GM19452 (cell line): ENCODE data around the gene P4HB.
A peak's percentile ranks its signal among the peaks of the same experiment; 100 is the strongest.

Experiments used
- ATAC-seq: cut with Tn5 transposase; IDR thresholded peaks from one replicate; pipeline ENCODE4 v1.9.1; 2021; ENCODE audit not compliant: unreplicated experiment

Gene P4HB

GRCh38 chr17:81859906-81860755, at the start of gene P4HB:
Gene P4HB, minus strand, starts transcription at chr17:81860535. Its CDS starts 64 bp downstream, at chr17:81860471.
- peak; percentile 69 for ATAC-seq

GRCh38 chr17:81909231-81909630, 48.9 kb upstream of the P4HB start:
- no peak for ATAC-seq

DNA sequence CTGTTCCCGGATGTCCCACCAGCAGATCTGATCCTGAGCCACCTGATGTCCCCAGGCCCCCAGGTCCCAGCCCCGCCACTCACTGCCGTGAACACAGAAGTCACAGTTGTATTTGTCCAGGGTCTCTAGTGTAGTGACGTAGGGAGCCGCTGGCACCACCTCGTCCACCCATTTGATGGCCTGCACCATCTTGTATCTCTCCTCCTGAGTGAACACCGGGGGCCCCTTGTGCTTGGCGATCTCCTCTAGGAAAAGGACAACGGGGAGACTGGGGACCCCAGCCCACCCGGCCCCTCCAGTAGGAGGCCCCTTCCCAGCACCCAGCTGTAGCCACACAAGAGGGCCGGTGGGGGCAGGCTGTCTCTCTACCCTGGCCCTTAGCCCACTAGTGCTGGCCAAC, 48.5 kb upstream of the P4HB start:
- ATAC-seq: no peak

GRCh38 chr17:81907219-81908145, 47.1 kb upstream of the P4HB start:
- no peak for ATAC-seq

DNA sequence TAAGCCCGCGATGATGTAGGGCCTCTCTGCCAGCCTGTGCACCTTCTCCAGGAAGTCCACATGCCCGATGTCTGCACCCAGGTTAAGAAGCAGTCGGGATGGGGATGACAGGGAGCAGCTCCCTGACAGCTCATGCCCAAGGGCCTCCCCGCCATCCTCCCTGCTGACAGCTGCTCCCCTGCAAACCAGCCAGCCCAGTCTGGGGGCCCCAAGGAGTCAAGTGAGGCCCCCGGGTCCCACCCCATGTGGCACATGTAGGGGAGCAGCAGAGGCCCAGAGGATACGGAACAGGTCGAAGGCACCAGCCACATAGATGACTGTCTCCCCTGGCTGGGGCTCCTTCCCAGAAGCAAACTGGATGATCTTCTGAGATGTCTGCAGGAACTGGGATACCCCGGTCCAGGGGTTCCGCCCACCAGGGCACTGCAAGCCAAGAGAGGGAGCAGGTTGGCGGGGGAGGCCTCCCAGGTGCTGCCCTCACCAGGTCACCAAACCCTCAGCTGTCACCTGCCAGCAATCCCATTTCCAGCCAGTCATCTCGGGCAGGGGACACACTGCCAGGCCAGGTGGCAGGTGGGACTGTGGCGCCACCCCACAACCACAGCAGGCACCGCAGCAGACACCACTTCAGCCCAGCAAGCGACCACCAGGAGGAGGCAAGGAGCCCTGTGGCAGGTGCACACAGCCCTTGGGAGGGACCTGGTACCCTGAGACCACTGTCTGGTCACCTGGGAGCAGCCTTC, 46.3 kb upstream of the P4HB start:
- no peak for ATAC-seq

DNA sequence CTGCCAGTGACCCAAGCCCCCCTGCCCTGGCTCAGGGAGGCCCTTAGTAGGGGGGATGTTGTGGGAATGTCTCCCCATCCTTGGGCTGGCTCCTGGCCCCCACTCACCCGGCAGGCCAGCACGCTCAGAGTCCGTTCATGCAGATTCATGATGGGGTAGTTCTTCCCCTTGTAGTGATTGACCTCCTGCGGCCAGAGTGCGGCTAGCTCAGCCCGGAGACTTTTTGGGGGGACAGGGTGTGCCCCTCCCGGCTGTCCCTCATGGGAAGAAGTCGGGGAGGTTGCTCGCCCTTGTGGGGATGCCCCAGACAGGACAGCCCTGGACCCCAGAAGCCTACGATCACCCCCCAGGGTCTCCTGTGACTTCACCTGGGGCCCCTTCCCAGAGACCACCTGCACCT, 45.7 kb upstream of the P4HB start:
- no peak for ATAC-seq

- no peak for ATAC-seq
Measured at GRCh38 chr17:81905424-81905875, 45.1 kb upstream of the P4HB start.

- no peak for ATAC-seq
Measured at GRCh38 chr17:81904600-81905423, 44.5 kb upstream of the P4HB start.

DNA sequence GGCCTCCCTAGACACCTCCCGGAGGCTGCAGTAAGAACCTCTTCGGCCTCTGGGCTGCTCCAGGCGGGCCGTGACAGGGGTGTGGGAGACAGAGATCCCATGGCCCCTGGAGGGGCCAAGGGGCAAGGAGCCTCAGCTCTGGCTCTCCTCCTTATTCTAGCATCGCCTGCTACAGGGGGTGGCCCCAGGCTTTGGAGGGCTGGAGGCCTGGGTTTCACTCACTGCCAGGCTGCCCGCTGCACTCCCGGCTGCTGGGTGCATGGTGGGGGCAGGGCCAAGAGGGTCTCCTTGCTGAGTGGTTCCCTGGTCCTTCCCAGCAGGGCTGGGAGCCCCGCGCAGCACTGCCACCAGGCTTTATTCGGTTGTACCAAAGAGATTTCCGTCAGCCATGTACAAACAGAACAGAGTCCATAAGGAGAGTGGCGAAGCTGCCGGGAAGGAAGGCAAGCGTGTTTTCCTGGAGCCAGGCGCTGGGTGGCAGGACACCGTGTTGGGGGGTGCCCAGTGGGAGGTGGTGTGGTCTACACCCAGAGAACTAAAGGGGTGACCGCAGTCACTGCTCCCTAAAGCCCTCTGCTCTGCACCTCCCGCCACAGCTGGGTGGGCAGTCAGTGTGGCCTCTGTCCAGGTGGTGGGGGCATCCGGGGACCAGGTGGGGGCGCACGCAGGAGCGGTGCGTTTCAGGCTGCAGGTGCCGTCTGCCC, 43.7 kb upstream of the P4HB start:
- no peak for ATAC-seq

DNA sequence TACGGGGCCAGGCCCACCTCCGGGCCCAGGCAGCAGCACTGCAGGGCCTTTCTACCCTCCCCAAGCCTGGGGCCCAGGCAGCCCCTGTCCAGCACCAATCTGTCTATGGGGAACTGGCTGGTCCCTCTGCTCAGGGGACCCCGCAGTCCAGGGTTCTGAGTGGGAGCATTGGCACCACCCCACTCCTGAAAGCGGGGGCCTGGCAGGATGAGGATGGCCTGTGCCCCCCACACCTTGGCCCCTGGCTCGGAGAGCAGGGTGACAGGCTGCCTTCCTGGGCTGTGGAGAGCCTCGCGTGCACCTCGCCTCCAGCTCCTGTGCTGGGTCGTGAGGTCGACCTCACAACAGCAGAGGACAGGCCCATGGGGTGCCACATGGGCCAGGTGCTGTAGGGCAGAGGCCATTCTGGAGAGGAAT, 43.1 kb upstream of the P4HB start:
- no peak for ATAC-seq

GRCh38 chr17:81902653-81903414, 42.5 kb upstream of the P4HB start:
- ATAC-seq: no peak

GRCh38 chr17:81902023-81902652, 41.8 kb upstream of the P4HB start, which contains the start of gene NPB:
Gene NPB, plus strand, starts transcription at chr17:81902238. Its CDS starts 40 bp downstream, at chr17:81902278.
- ATAC-seq: no peak

DNA sequence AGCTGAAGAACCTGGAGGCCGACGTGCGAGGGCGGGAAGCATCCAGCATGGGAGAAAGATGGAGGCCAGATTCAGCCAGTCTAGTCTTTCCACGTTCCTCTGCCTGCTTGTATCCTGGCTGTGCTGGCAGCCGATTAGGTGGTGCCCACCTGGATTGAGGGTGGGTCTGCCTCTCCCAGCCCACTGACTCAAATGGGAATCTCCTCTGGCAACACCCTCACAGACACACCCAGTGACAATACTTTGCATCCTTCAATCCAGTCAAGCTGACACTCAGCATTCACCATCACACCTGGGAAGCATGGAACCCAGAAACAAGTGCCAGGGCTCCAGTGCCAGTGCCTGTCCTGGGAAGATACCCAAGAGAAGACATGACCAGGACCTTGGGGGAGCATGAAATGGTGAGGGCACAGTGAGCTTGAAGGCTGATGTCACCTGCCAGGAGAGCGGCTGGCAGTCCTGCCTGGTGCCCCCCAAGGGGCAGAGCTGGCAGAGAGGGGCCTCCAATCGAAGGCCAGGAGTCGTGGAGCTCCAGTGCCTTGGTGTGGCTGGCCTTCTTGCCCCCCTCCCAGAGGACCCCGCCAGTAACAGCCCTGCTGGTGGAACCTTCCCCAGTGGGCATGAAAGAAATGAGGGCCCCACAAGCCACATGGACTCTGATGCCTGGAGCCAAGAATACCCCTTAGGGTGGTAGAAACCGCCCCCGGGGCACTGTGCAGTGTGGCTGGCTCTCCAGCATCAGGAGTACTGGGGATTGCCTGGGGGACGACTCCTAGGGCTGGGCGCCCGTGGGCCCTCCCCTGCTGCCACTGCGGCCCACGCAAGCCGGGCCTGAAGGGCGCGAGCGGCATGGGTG, 41.1 kb upstream of the P4HB start:
- no peak for ATAC-seq

- no peak for ATAC-seq
Measured at GRCh38 chr17:81900181-81900820, 40.0 kb upstream of the P4HB start.

GRCh38 chr17:81899514-81900166, 39.3 kb upstream of the P4HB start:
- no peak for ATAC-seq

GRCh38 chr17:81898885-81899284, 38.5 kb upstream of the P4HB start:
- no peak for ATAC-seq
